Measurements from ENCODE around the gene SAPCD1.

The SAPCD1 gene

DNA sequence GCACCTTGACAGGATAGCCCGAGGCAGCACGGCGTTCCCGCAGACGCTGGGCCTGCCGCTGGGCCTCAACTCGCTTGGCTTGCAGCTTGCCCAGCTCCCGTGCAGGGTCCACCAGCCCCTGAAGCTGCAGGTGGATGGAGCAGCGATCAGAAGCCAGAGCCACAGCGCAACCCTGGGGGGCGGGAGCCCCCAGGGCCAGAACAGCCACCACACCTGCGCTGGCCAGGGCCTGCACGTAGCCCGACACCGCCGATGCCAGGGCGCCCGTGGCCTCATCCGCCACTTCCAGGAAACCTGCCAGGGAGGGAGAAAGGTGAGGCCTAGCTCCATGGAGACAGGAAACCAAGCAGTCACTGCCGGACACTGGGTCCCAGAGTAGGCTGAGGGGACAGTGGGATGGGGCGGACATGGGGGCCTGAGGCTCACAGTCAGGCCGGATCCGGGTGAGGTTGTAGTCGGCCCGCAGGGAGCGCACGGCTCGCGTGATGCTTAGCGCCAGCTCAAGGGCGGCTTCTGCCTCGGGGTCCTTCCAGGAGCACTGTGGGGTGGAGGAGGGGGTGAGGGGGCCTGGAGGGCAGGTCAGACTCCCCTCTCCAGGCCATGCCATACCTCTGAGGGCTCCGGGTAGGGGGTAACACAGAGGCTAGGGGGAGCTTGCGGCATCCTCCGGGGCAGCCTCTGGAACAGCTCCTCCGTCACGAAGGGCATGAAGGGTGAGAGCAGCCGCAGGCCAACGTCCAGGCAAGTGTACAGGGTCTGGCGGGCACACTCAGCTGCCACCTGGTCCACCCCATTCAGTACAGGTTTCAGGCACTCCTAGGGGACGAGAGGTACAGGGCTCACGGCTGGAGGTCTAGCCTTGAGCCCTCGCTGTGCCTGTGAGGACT is 16.8 kb downstream of the SAPCD1 start:
- ChIA-PET POLR2A (interaction anchor here (1.3 to 3.8 kb wide), 3 partner anchors 27 to 48 kb away, joined by 3 to 17 read pairs (median 4); partner anchors contain the start of genes HSPA1B and LSM2), CTCF (interaction anchor here (0.9 to 2.0 kb wide), 2 partner anchors 9 to 12 kb away, joined by 4 to 12 read pairs; no protein-coding TSS in a partner anchor)
- TF ChIP-seq, protein P1, sequence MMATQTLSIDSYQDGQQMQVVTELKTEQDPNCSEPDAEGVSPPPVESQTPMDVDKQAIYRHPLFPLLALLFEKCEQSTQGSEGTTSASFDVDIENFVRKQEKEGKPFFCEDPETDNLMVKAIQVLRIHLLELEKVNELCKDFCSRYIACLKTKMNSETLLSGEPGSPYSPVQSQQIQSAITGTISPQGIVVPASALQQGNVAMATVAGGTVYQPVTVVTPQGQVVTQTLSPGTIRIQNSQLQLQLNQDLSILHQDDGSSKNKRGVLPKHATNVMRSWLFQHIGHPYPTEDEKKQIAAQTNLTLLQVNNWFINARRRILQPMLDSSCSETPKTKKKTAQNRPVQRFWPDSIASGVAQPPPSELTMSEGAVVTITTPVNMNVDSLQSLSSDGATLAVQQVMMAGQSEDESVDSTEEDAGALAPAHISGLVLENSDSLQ (IDR thresholded peaks at IDR 0.05): no peak
- TF ChIP-seq TARDBP (IDR thresholded peaks at IDR 0.05): no peak
- TF ChIP-seq CTBP1 (IDR thresholded peaks at IDR 0.05; ENCODE audit: borderline replicate concordance): no peak
- no peak for TF ChIP-seq L3MBTL2 (conservative IDR thresholded peaks at IDR 0.05)
- TF ChIP-seq LEF1 (IDR thresholded peaks at IDR 0.05; ENCODE audit: borderline replicate concordance): no peak
- no peak for TF ChIP-seq ZNF384 (IDR thresholded peaks at IDR 0.05)
- no peak for TF ChIP-seq FOXA1 (IDR thresholded peaks at IDR 0.05)
- no peak for TF ChIP-seq ARNT (IDR thresholded peaks at IDR 0.05)
- TF ChIP-seq FOXK2 (IDR thresholded peaks at IDR 0.05): no peak
- no peak for TF ChIP-seq NFRKB (IDR thresholded peaks at IDR 0.05)
- no peak for TF ChIP-seq BHLHE40 (IDR thresholded peaks at IDR 0.05; ENCODE audit: borderline replicate concordance)
- TF ChIP-seq SUZ12 (IDR thresholded peaks at IDR 0.05): no peak
- DNase-seq (ENCODE audit: extremely low spot score): no peak

DNA sequence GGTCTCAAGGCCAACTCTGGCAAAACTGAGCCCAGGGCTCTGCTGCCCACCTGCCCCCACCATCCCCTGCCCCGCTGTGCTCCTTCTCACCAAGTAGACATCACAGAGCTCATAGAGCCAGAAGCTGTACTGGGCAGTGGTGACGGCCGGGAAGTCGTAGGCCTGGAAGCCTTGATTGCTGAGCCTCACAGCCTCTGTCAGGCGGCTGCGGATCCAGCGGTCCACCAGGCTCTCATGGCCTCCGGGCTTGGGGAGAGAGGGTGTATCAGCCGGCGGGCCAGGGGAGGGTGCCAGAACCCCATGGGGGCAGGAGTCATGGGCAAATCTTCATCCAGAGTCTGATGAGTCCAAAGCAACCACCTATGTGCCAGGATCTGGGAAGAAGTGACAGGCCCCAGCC is 17.5 kb downstream of the SAPCD1 start:
- DNase-seq (ENCODE audit: extremely low spot score): no peak
- TF ChIP-seq, protein P1 (IDR thresholded peaks at IDR 0.05): no peak
- no peak for TF ChIP-seq FOXM1 (IDR thresholded peaks at IDR 0.05; ENCODE audit: borderline replicate concordance)
- no peak for TF ChIP-seq L3MBTL2 (conservative IDR thresholded peaks at IDR 0.05)
- TF ChIP-seq TARDBP (IDR thresholded peaks at IDR 0.05): no peak
- no peak for TF ChIP-seq SP1 (IDR thresholded peaks at IDR 0.05)
- TF ChIP-seq HDGF (IDR thresholded peaks at IDR 0.05; ENCODE audit: borderline replicate concordance): no peak
- no peak for TF ChIP-seq ZNF384 (IDR thresholded peaks at IDR 0.05)
- TF ChIP-seq ELF4 (IDR thresholded peaks at IDR 0.05): no peak
- no peak for TF ChIP-seq FOXA1 (IDR thresholded peaks at IDR 0.05)
- TF ChIP-seq BHLHE40 (IDR thresholded peaks at IDR 0.05; ENCODE audit: borderline replicate concordance): no peak
- TF ChIP-seq FOXK2 (IDR thresholded peaks at IDR 0.05): no peak
- TF ChIP-seq LEF1 (IDR thresholded peaks at IDR 0.05; ENCODE audit: borderline replicate concordance): no peak
- no peak for TF ChIP-seq NFRKB (IDR thresholded peaks at IDR 0.05)
- no peak for TF ChIP-seq CTBP1 (IDR thresholded peaks at IDR 0.05; ENCODE audit: borderline replicate concordance)
- no peak for TF ChIP-seq ARNT (IDR thresholded peaks at IDR 0.05)
- TF ChIP-seq SUZ12 (IDR thresholded peaks at IDR 0.05): no peak
- ChIA-PET POLR2A (interaction anchor here (1.3 to 3.8 kb wide), 3 partner anchors 26 to 48 kb away, joined by 3 to 17 read pairs (median 4); partner anchors contain the start of genes HSPA1B and LSM2), CTCF (interaction anchor here (1.7 kb wide), 1 partner anchor 11 kb away, joined by 6 read pairs; no protein-coding TSS in a partner anchor)

DNA sequence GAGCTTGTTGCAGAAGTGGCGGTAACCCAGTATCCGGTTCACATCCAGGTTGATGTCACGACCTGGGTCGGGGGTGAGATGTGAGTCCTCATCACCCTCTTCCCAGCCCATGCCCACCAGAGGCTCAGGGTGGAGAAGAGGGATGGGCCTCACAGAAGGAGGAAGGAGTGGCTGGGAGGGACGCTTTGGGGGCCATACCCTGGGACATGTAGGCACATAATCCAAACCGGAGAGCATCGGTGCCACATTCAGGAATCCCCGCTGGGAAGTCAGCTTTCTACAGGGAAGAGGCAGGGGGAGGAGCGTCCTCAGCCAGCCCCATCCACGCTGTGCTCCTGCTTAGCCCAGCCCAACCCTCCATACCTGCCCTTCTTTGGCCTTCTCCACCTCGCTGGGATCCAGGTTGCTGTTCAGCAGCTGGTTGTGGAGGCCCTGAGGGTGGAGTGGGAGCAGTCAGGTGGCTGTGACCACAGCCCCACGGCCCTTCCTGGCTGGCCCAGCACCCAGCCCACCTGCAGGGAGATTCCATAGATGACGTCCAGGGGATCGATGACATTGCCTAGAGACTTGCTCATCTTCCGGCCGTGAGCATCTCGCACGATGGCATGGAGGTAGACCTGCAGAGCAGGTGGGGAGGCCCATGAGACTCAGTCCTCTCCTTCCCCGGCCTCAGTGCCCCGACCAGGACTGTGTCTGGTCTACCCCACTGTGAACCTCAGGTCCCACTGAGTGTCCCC is 18.2 kb downstream of the SAPCD1 start:
- ChIA-PET POLR2A (interaction anchor here (0.6 to 3.8 kb wide), 3 partner anchors 10 to 348 kb away, joined by 3 to 17 read pairs (median 3); partner anchors contain the start of genes ATF6B and HSPA1B), CTCF (interaction anchor here (1.7 kb wide), 1 partner anchor 11 kb away, joined by 6 read pairs; no protein-coding TSS in a partner anchor)
- TF ChIP-seq FOXA1 (IDR thresholded peaks at IDR 0.05): no peak
- no peak for TF ChIP-seq FOXM1 (IDR thresholded peaks at IDR 0.05; ENCODE audit: borderline replicate concordance)
- TF ChIP-seq ELF4 (IDR thresholded peaks at IDR 0.05): no peak
- no peak for TF ChIP-seq BHLHE40 (IDR thresholded peaks at IDR 0.05; ENCODE audit: borderline replicate concordance)
- no peak for TF ChIP-seq SP1 (IDR thresholded peaks at IDR 0.05)
- TF ChIP-seq TARDBP (IDR thresholded peaks at IDR 0.05): no peak
- TF ChIP-seq ARNT (IDR thresholded peaks at IDR 0.05): no peak
- TF ChIP-seq HDGF (IDR thresholded peaks at IDR 0.05; ENCODE audit: borderline replicate concordance): no peak
- TF ChIP-seq, protein P1 (IDR thresholded peaks at IDR 0.05): no peak
- TF ChIP-seq FOXK2 (IDR thresholded peaks at IDR 0.05): no peak
- no peak for TF ChIP-seq L3MBTL2 (conservative IDR thresholded peaks at IDR 0.05)
- TF ChIP-seq LEF1 (IDR thresholded peaks at IDR 0.05; ENCODE audit: borderline replicate concordance): no peak
- TF ChIP-seq CTBP1 (IDR thresholded peaks at IDR 0.05; ENCODE audit: borderline replicate concordance): no peak
- no peak for TF ChIP-seq ZNF384 (IDR thresholded peaks at IDR 0.05)
- no peak for TF ChIP-seq NFRKB (IDR thresholded peaks at IDR 0.05)
- TF ChIP-seq SUZ12 (IDR thresholded peaks at IDR 0.05): no peak
- DNase-seq (ENCODE audit: extremely low spot score): no peak

DNA sequence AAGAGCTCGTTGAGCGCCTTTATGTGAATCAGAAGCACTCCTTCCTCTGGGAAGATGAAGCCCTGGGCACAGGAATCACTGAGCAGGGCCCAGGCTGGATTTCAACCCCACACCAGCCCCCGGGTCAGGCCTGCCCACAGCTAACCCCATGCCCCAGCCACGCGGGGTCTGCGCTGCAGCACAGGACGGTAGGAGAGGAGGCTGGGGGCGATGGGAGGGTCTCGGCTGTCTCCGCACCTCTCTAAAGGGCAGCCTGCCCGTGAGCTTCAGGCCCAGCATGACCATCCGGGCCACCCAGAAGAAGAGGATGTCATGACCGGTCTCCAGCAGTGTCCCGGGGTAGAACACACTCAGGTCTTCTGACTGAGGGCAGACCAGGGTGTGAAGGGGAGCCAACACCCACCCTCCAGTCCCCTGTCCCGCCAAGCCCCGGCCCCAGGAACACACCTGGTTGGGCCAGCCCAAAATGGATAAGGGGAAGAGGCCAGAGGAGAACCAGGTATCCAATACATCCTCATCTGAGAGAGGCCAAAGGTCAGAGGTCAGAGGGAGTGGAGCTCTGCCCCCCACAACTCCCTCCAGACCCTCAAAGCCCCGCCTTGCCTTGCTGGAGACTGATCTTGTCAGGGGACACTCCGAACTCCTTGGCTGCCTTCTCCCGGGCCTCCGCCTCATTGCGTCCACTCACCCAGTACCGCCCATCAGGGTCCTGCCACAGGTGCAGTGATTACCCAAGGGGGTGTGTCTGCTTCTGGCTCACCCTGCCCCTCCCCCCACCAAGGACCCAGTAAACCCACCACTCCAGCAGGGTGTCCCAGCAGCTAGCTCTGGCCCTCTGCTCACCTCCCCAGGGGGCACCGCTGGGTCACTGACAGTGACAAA is 19.0 kb downstream of the SAPCD1 start:
- ChIA-PET POLR2A (interaction anchor here (0.6 kb wide), 2 partner anchors 9 to 347 kb away, joined by 3 read pairs; partner anchors contain the start of gene ATF6B), CTCF (interaction anchor here (1.7 kb wide), 1 partner anchor 10 kb away, joined by 6 read pairs; no protein-coding TSS in a partner anchor)
- TF ChIP-seq L3MBTL2 (conservative IDR thresholded peaks at IDR 0.05) (no peak), TARDBP (IDR thresholded peaks at IDR 0.05) (no peak)
- DNase-seq (ENCODE audit: extremely low spot score): no peak
